Thyroid gland (tissue), 4 donors: ENCODE data around the gene TAOK3. TPM values are rescaled to one million over a fixed set of nuclear protein-coding genes. Genes with fewer than 3 reads are reported as not detected.
A peak's percentile ranks its signal among the peaks of the same experiment; 100 is the strongest.

Experiments
- DNase-seq, 2 donors: peaks; one replicate each; pipeline ENCODE4 v3.0.0-alpha.2; 2019
- H3K27ac ChIP-seq, 3 donors: fragments of 200-600 bp; sonication (generic); 1 replicate in 2 of 3; 2 replicates in 1 of 3; pipeline ENCODE4 v1.5.1; 2016 to 2019; ENCODE audit warnings: mild to moderate bottlenecking in 1 of 3, moderate library complexity in 1 of 3
- H3K27me3 ChIP-seq: fragments of 200-600 bp; sonication (generic); one replicate; pipeline ENCODE4 v1.5.1; 2019
- H3K36me3 ChIP-seq, 2 donors: fragments of 200-600 bp; sonication (generic); one replicate each; pipeline ENCODE4 v1.5.1; 2016 to 2019
- H3K4me1 ChIP-seq, 2 donors: fragments of 200-600 bp; sonication (generic); one replicate each; pipeline ENCODE4 v1.5.1; 2017 to 2019
- H3K4me3 ChIP-seq, 3 donors: fragments of 200-600 bp; sonication (generic); replicated peaks in 1 of 3; 1 replicate in 2 of 3; 2 replicates in 1 of 3; pipeline ENCODE4 v1.5.1; 2016; ENCODE audit warnings: mild to moderate bottlenecking in 1 of 3
- H3K9me3 ChIP-seq: fragments of 200-600 bp; sonication (generic); one replicate; pipeline ENCODE4 v1.5.1; 2017
- CTCF ChIP-seq, 6 experiments: fragments of 200-600 bp in 3 of 6; fragments of 450-650 bp in 3 of 6; sonication (generic) in 3 of 6; IDR thresholded peaks; one replicate each; pipeline ENCODE4 v1.5.1; 2016 to 2019; ENCODE audit warnings: antibody characterized with exemption in 6 of 6, mild to moderate bottlenecking in 2 of 6, inconsistent platforms in 1 of 6, moderate library complexity in 1 of 6
- POLR2A ChIP-seq, 2 donors: fragments of 450-650 bp; IDR thresholded peaks; one replicate each; pipeline ENCODE4 v1.6.1; 2017; ENCODE audit warnings: antibody characterized with exemption in 2 of 2, mild to moderate bottlenecking in 2 of 2, moderate library complexity in 1 of 2
- WGBS, 2 donors: methylation state at CpG; one replicate each; pipeline ENCODE4 v1.1.5; 2017; 5-methylcytosine and 5-hydroxymethylcytosine counted together
- intact Hi-C: fragments of 100-400 bp; cut with DNase I; formaldehyde crosslinking; loops from one replicate; pipeline ENCODE4 v1.15.1; 2023
- total RNA-seq, 4 donors: library from RNA; depleted of rRNA; stranded (reverse); fragments of >200 nt; gene quantifications; one replicate each; pipeline ENCODE4 v1.2.3, GENCODE V29; 2016

Gene TAOK3
- total RNA-seq, 4 donors from 2014 or later, result 38.4 to 65.3 (median 50.2) TPM

- DNase-seq, result no peak
- 98% methylated on average over 5 of the region's 5 CpGs for WGBS, 2 donors
- no peak overlapping the region for H3K27ac ChIP-seq
- no peaks in the 10 kb centered on the region for H3K27me3 ChIP-seq
- TF ChIP-seq CTCF (IDR thresholded peaks at IDR 0.05) (no peak), POLR2A (IDR thresholded peaks at IDR 0.05) (no peak)
- no peaks in the 10 kb centered on the region for H3K36me3 ChIP-seq
- intact Hi-C loops, result no loop called here
- H3K9me3 ChIP-seq, result no peaks in the 10 kb centered on the region
- no peak overlapping the region for H3K4me3 ChIP-seq
- peaks cover 13 to 18% of the 10 kb centered on the region in 2 donors for H3K4me1 ChIP-seq
These were observed 248.3 kb downstream of the TAOK3 start for GRCh38 chr12:118124333-118124874.

- H3K9me3 ChIP-seq, result no peaks in the 10 kb centered on the region
- H3K4me3 ChIP-seq, result no peak overlapping the region
- no peak for TF ChIP-seq CTCF (IDR thresholded peaks at IDR 0.05)
- TF ChIP-seq POLR2A (IDR thresholded peaks at IDR 0.05), result no peak
- WGBS, 2 donors, result 96 to 99% methylated on average over 6 of the region's 6 CpGs
- no peaks in the 10 kb centered on the region for H3K27me3 ChIP-seq
- peaks cover 13 to 18% of the 10 kb centered on the region in 2 donors for H3K4me1 ChIP-seq
- no peaks in the 10 kb centered on the region for H3K36me3 ChIP-seq
- H3K27ac ChIP-seq, result no peak overlapping the region
- DNase-seq, result no peak
- intact Hi-C loops, result no loop called here
These were observed 250.4 kb downstream of the TAOK3 start for GRCh38 chr12:118122264-118122663.

DNA sequence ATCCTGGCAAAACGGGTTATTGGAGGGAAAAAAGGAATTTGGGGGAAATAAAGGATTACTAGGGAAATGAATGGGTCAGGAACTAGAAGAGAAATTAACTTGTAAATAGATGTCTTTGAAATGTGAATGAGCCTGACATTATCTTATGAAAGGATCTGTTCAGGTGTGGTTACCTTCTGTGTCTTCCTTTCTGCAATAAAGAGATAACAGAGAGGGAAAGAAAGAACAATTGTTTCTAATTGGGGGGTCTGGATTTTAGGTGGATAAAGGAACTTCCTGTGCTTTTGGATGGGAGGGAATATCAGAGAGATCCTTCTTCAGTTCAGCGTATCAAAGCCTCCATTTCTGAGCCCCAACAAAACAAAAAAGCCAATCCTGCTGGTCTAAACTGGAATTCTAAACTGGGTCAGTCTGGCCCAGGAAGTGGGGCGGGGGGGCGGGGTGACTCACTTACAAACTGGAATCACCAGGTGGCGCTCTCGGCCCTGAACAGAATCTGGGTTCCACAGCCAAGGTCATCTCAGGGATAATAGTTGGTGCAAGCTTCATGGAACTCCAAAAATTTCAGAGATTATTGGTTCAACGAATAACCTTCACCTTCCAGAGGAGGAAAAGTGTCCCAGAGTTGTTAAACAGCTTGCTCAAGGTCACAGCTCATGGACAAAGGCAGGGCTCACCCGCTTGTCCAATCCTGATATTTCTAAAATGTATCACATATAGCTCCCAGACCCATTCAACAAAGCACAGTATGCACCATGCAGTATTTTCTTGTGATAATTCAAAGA, 251.9 kb downstream of the TAOK3 start:
- intact Hi-C loops, result no loop called here
- WGBS, 2 donors, result 22 to 28% methylated on average over 6 to 8 of the region's 8 CpGs
- Histone ChIP-seq H3K36me3 (no peaks in the 10 kb centered on the region), H3K4me3 (no peak overlapping the region), H3K9me3 (no peaks in the 10 kb centered on the region), H3K4me1 (peaks cover 10 to 13% of the 10 kb centered on the region in 2 donors), H3K27me3 (no peaks in the 10 kb centered on the region), H3K27ac (peak overlapping the region; percentile 69 to 97 (median 95))
- TF ChIP-seq POLR2A (IDR thresholded peaks at IDR 0.05) (peak in 1 of 2 donors; percentile 30), CTCF (IDR thresholded peaks at IDR 0.05) (peak; percentile 7 to 80 (median 53))
- DNase-seq, result peak; percentile 85 to 89

DNA sequence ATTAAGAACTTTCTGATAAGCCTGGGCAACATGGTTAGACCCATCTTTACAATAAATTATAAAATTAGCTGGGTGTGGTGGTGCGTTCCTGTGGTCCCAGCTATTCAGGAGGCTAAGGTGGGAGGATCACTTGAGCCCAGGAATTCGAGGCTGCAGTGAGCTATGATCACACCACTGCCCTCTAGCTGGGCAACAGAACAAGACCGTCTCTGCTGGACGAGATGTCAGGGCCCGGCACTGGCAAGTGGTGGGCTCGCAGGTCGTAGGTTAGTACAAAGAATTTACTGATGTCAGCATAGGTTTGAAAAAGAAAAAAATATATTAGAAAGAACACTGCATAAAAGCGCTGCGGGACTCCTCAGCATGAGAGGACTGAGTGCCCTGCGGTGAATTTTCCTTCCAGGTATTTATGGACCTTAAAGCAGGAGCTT, 253.2 kb downstream of the TAOK3 start:
- no peak overlapping the region for H3K27ac ChIP-seq

More for the DNA sequence above, 253.2 kb downstream of the TAOK3 start:
- Histone ChIP-seq H3K4me1 (peaks cover 10 to 13% of the 10 kb centered on the region in 2 donors), H3K36me3 (no peaks in the 10 kb centered on the region), H3K27me3 (no peaks in the 10 kb centered on the region), H3K4me3 (no peak overlapping the region), H3K9me3 (no peaks in the 10 kb centered on the region)
- 88 to 92% methylated on average over 10 of the region's 10 CpGs for WGBS, 2 donors
- no peak for TF ChIP-seq CTCF (IDR thresholded peaks at IDR 0.05)
- no peak for TF ChIP-seq POLR2A (IDR thresholded peaks at IDR 0.05)
- intact Hi-C loops, result loop anchor here (10.0 kb wide), 1 partner anchor 245 kb away; no protein-coding TSS in a partner anchor
- no peak for DNase-seq
